Iris pigment epithelial cell (primary cell): ENCODE measurements around the gene INPP5A.
A peak's percentile ranks its signal among the peaks of the same experiment; 100 is the strongest.
"Not testable (repeated sequence)": the region's sequence is repeated elsewhere in the genome, so short reads cannot be mapped to it uniquely, and the experiment has no call there.

ENCODE experiments used
- DNase-seq: peaks from one replicate; pipeline ENCODE4 v3.0.0-alpha.2; 2011; ENCODE audit warnings: low read depth

INPP5A gene

GRCh38 chr10:132678436-132679216, 141.0 kb downstream of the INPP5A start:
- no peak for DNase-seq

- DNase-seq = no peak
These were observed 141.6 kb downstream of the INPP5A start for GRCh38 chr10:132679217-132679595.

GRCh38 chr10:132679640-132680039, 142.1 kb downstream of the INPP5A start:
- DNase-seq = no peak

- DNase-seq = not testable (repeated sequence)
These were observed 143.2 kb downstream of the INPP5A start for GRCh38 chr10:132680741-132681140.

- no peak for DNase-seq
These were observed 144.5 kb downstream of the INPP5A start for GRCh38 chr10:132681858-132682755.

GRCh38 chr10:132684164-132684891, 146.7 kb downstream of the INPP5A start:
- DNase-seq = peak; percentile 62

GRCh38 chr10:132685101-132685891, 147.7 kb downstream of the INPP5A start:
- peak; percentile 59 for DNase-seq

- DNase-seq = no peak
These were observed 148.5 kb downstream of the INPP5A start for GRCh38 chr10:132685921-132686680.

GRCh38 chr10:132687181-132687892, 149.8 kb downstream of the INPP5A start:
- no peak for DNase-seq

- DNase-seq = no peak
These were observed 150.4 kb downstream of the INPP5A start for GRCh38 chr10:132687893-132688579.

GRCh38 chr10:132688580-132689420, 151.2 kb downstream of the INPP5A start:
- no peak for DNase-seq

- no peak for DNase-seq
These were observed 152.3 kb downstream of the INPP5A start for GRCh38 chr10:132689721-132690360.

- DNase-seq = no peak
These were observed 152.8 kb downstream of the INPP5A start for GRCh38 chr10:132690401-132690800.

GRCh38 chr10:132690821-132691610, 153.4 kb downstream of the INPP5A start:
- no peak for DNase-seq

- DNase-seq = no peak
These were observed 154.1 kb downstream of the INPP5A start for GRCh38 chr10:132691711-132692153.

- no peak for DNase-seq
These were observed 154.7 kb downstream of the INPP5A start for GRCh38 chr10:132692311-132692710.

- DNase-seq = peak; percentile 46
These were observed 156.1 kb downstream of the INPP5A start for GRCh38 chr10:132693676-132694075.
